Ishikawa (cell line): ENCODE data around the gene NKX2-2.

ENCODE experiments used
- CREB1 ChIP-seq: IDR thresholded peaks from 2 replicates; pipeline ENCODE4 v1.6.1; 2012; ENCODE audit warnings: low read depth
- FOXM1 ChIP-seq: IDR thresholded peaks from 2 replicates; pipeline ENCODE4 v1.6.1; 2012; ENCODE audit warnings: low read depth, borderline replicate concordance
- MAX ChIP-seq: IDR thresholded peaks from 2 replicates; pipeline ENCODE4 v1.6.1; 2012
- YY1 ChIP-seq: IDR thresholded peaks from 2 replicates; pipeline ENCODE4 v1.6.1; 2012; ENCODE audit warnings: low read depth

DNA sequence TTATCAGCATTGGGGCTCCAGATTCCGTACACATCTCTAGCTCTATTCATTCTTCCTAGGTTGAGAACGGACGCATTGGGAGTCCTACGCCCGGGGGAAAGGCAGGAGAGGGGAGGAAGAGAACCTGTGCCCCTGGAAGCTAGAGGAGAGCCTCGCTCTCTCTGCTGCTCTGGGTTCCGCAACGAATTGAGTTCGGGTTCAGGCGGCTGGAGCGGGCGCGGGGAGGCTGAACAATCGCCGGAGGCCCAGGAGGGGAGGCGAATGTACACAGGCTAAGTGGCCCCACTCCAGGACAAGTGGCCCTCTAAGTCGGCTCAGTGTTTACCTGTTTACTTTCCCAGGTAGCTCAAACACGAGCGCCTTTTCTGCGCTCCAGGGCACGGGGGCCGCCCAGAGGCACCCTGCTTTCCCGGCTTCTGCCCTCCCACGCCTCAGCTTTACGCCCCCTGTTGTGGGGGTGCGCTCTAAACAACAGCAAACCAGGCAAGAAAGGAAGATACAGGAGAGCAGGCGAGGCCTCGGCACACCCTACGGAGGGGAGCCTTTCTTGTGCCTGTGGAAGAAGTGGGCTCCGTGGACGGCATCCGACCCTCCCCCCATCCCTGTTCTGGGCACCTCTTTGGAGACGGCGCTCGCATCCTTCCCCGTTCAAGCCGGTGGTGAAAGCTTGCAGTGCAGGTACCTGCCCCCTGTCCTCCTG lies 4.6 kb upstream of the NKX2-2 start:
- TF ChIP-seq FOXM1, result no peak
- TF ChIP-seq CREB1, result no peak
- no peak for TF ChIP-seq YY1
- TF ChIP-seq MAX, result no peak
